Neuronal stem cell (in vitro differentiated cells): ENCODE measurements around the gene HPCAL1.

Experiments
- DNase-seq: peaks from one replicate; pipeline ENCODE4 v3.0.0-alpha.2; 2013; ENCODE audit warnings: low spot score
- H2AFZ ChIP-seq: one replicate; pipeline ENCODE4 v1.6.1; 2013; ENCODE audit warnings: mild to moderate bottlenecking, low read length, inconsistent platforms
- H2AK5ac ChIP-seq: 2 replicates; pipeline ENCODE4 v1.6.1; 2013; ENCODE audit warnings: low read depth, mild to moderate bottlenecking, inconsistent platforms, low read length, moderate library complexity, mixed read lengths
- H2BK120ac ChIP-seq: 2 replicates; pipeline ENCODE4 v1.6.1; 2013; ENCODE audit warnings: low read depth, mild to moderate bottlenecking, inconsistent platforms, low read length, moderate library complexity, mixed read lengths
- H2BK12ac ChIP-seq: one replicate; pipeline ENCODE4 v1.6.1; 2013; ENCODE audit warnings: low read length, inconsistent platforms
- H2BK15ac ChIP-seq: 2 replicates; pipeline ENCODE4 v1.6.1; 2013; ENCODE audit warnings: mild to moderate bottlenecking, low read length, inconsistent platforms, mixed read lengths
- H2BK5ac ChIP-seq: one replicate; pipeline ENCODE4 v1.6.1; 2013; ENCODE audit warnings: inconsistent platforms, mild to moderate bottlenecking, low read length, moderate library complexity
- H3K14ac ChIP-seq: one replicate; pipeline ENCODE4 v1.6.1; 2013; ENCODE audit warnings: low read length, inconsistent platforms
- H3K18ac ChIP-seq: 2 replicates; pipeline ENCODE4 v1.6.1; 2013; ENCODE audit warnings: low read length, inconsistent platforms
- H3K23ac ChIP-seq: 2 replicates; pipeline ENCODE4 v1.6.1; 2013; ENCODE audit warnings: low read depth, mild to moderate bottlenecking, mixed read lengths, low read length, inconsistent platforms; ENCODE audit not compliant: poor library complexity
- H3K27ac ChIP-seq: replicated peaks from 3 replicates; pipeline ENCODE4 v1.5.1; 2013; ENCODE audit warnings: low read length, inconsistent platforms
- H3K27me3 ChIP-seq, 3 experiments: 2 replicates each; pipeline ENCODE4 v1.6.1; 2013; ENCODE audit warnings: low read length in 3 of 3, mild to moderate bottlenecking in 2 of 3, inconsistent platforms in 1 of 3, low read depth in 1 of 3, mixed read lengths in 1 of 3, moderate library complexity in 1 of 3; ENCODE audit not compliant: control insufficient read depth in 3 of 3, insufficient read depth in 3 of 3
- H3K36me3 ChIP-seq, 2 donors: replicated peaks in 1 of 2; 2 replicates each; pipeline ENCODE4 v1.6.1; 2013; ENCODE audit warnings: low read length in 2 of 2; ENCODE audit not compliant: control insufficient read depth in 2 of 2, insufficient read depth in 2 of 2
- H3K4ac ChIP-seq: 2 replicates; pipeline ENCODE4 v1.6.1; 2013; ENCODE audit warnings: inconsistent platforms, mild to moderate bottlenecking, low read length, moderate library complexity
- H3K4me1 ChIP-seq, 2 donors: 1 replicate in 1 of 2; 2 replicates in 1 of 2; pipeline ENCODE4 v1.6.1; 2013; ENCODE audit warnings: low read length in 2 of 2, low read depth in 1 of 2; ENCODE audit not compliant: control insufficient read depth in 2 of 2, insufficient read depth in 1 of 2
- H3K4me2 ChIP-seq: one replicate; pipeline ENCODE4 v1.6.1; 2013; ENCODE audit warnings: mild to moderate bottlenecking, low read length, inconsistent platforms; ENCODE audit not compliant: insufficient read depth, poor library complexity, severe bottlenecking
- H3K4me3 ChIP-seq, 2 donors: 2 replicates each; pipeline ENCODE4 v1.5.1; 2013; ENCODE audit warnings: low read length in 2 of 2, mild to moderate bottlenecking in 2 of 2, inconsistent platforms in 1 of 2, moderate library complexity in 1 of 2
- H3K79me1 ChIP-seq: one replicate; pipeline ENCODE4 v1.6.1; 2013; ENCODE audit warnings: low read depth, mild to moderate bottlenecking, inconsistent platforms, low read length, moderate library complexity
- H3K9ac ChIP-seq: one replicate; pipeline ENCODE4 v1.6.1; 2013; ENCODE audit warnings: mild to moderate bottlenecking, low read depth, low read length, inconsistent platforms; ENCODE audit not compliant: poor library complexity
- H3K9me3 ChIP-seq, 2 donors: replicated peaks in 1 of 2; 2 replicates each; pipeline versions ENCODE3 to v1.6.1; 2013; ENCODE audit warnings: low read length in 2 of 2, mild to moderate bottlenecking in 2 of 2, inconsistent platforms in 1 of 2, low read depth in 1 of 2, mixed read lengths in 1 of 2, moderate library complexity in 1 of 2; ENCODE audit not compliant: control insufficient read depth in 2 of 2, insufficient read depth in 1 of 2
- H4K8ac ChIP-seq: one replicate; pipeline ENCODE4 v1.6.1; 2013; ENCODE audit warnings: low read depth, mild to moderate bottlenecking, inconsistent platforms, low read length, moderate library complexity
- H4K91ac ChIP-seq: one replicate; pipeline ENCODE4 v1.6.1; 2013; ENCODE audit warnings: low read length, low read depth, mild to moderate bottlenecking, inconsistent platforms; ENCODE audit not compliant: poor library complexity
- WGBS, 2 donors: extraction: QIAGEN DNeasy Blood & Tissue Kit; methylation state at CpG; one replicate each; pipeline ENCODE4 v1.1.7; 2013; ENCODE audit warnings: missing lambda C conversion rate in 2 of 2, mixed read lengths in 1 of 2; ENCODE audit not compliant: insufficient read length in 2 of 2, insufficient replicate concordance in 1 of 2; ENCODE audit errors: extremely low coverage in 2 of 2; 5-methylcytosine and 5-hydroxymethylcytosine counted together

Gene HPCAL1

GRCh38 chr2:10319892-10320574, 17.3 kb downstream of the HPCAL1 start:
- no peak for DNase-seq
- Histone ChIP-seq H3K79me1 (no peaks in the 10 kb centered on the region), H4K8ac (no peak overlapping the region), H2BK5ac (no peak overlapping the region), H3K4ac (no peak overlapping the region), H3K9ac (no peak overlapping the region), H2AFZ (no peak overlapping the region), H3K27ac (no peak overlapping the region), H3K4me1 (peaks cover 4 to 11% of the 10 kb centered on the region in 2 donors), H3K36me3 (no peaks in the 10 kb centered on the region), H2BK15ac (no peak overlapping the region), H3K9me3 (peaks cover 7 to 25% of the 10 kb centered on the region in 2 donors), H3K27me3 (no peaks in the 10 kb centered on the region), H3K14ac (no peak overlapping the region), H2BK120ac (no peak overlapping the region), H4K91ac (no peak overlapping the region), H3K18ac (no peak overlapping the region), H3K23ac (no peak overlapping the region), H3K4me2 (no peak overlapping the region), H3K4me3 (peak overlapping the region in 1 of 2 donors; percentile 31), H2BK12ac (no peak overlapping the region), H2AK5ac (no peak overlapping the region)
- WGBS, 2 donors, result no CpG with 5 or more reads among the region's 10 CpGs

GRCh38 chr2:10320575-10320931, 17.8 kb downstream of the HPCAL1 start:
- H3K18ac ChIP-seq, result no peak overlapping the region
- no peaks in the 10 kb centered on the region for H3K36me3 ChIP-seq
- no peak overlapping the region for H3K4me3 ChIP-seq
- no peak overlapping the region for H2AK5ac ChIP-seq
- H3K4ac ChIP-seq, result no peak overlapping the region
- H3K14ac ChIP-seq, result no peak overlapping the region
- no peaks in the 10 kb centered on the region for H3K27me3 ChIP-seq
- no peak overlapping the region for H4K8ac ChIP-seq
- H2AFZ ChIP-seq, result no peak overlapping the region
- H3K4me1 ChIP-seq, result peaks cover 5 to 11% of the 10 kb centered on the region in 2 donors
- DNase-seq, result no peak
- H2BK12ac ChIP-seq, result no peak overlapping the region
- no peak overlapping the region for H2BK5ac ChIP-seq
- H2BK120ac ChIP-seq, result no peak overlapping the region
- peaks cover 7 to 25% of the 10 kb centered on the region in 2 donors for H3K9me3 ChIP-seq
- H3K4me2 ChIP-seq, result no peak overlapping the region
- no peak overlapping the region for H3K9ac ChIP-seq
- H4K91ac ChIP-seq, result no peak overlapping the region
- H3K23ac ChIP-seq, result no peak overlapping the region
- no CpG with 5 or more reads among the region's 4 CpGs for WGBS, 2 donors
- no peak overlapping the region for H3K27ac ChIP-seq
- no peak overlapping the region for H2BK15ac ChIP-seq
- no peaks in the 10 kb centered on the region for H3K79me1 ChIP-seq

DNA sequence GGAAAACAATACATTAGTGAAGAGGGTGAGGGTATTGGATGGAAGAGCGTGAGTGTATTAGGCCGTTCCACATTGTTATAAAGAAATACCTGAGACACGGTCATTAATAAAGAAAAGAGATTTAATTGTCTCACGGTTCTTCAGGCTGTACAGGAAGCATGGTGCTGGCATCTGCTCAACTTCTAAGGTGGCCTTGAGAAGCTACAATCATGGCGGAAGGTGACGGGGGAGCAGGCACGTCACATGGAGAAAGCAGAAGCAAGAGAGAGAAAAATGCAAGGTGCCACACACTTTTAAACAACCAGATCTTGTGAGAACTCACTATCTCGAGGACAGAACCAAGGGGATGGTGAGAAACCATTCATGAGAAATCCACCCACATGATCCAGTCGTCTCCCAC, 18.2 kb downstream of the HPCAL1 start:
- no peak overlapping the region for H2BK15ac ChIP-seq
- H3K79me1 ChIP-seq, result no peaks in the 10 kb centered on the region
- H3K9ac ChIP-seq, result no peak overlapping the region
- peaks cover 7 to 25% of the 10 kb centered on the region in 2 donors for H3K9me3 ChIP-seq
- no peak for DNase-seq
- H2BK5ac ChIP-seq, result no peak overlapping the region
- no peak overlapping the region for H4K8ac ChIP-seq
- no peak overlapping the region for H2AFZ ChIP-seq
- H3K4me1 ChIP-seq, result peaks cover 5 to 11% of the 10 kb centered on the region in 2 donors
- H3K4me2 ChIP-seq, result no peak overlapping the region
- H3K14ac ChIP-seq, result no peak overlapping the region
- H2BK120ac ChIP-seq, result no peak overlapping the region
- no peak overlapping the region for H3K4me3 ChIP-seq
- no peak overlapping the region for H2AK5ac ChIP-seq
- no peak overlapping the region for H3K23ac ChIP-seq
- no peak overlapping the region for H4K91ac ChIP-seq
- H3K18ac ChIP-seq, result no peak overlapping the region
- H2BK12ac ChIP-seq, result no peak overlapping the region
- no peaks in the 10 kb centered on the region for H3K27me3 ChIP-seq
- H3K27ac ChIP-seq, result no peak overlapping the region
- no peaks in the 10 kb centered on the region for H3K36me3 ChIP-seq
- WGBS, 2 donors, result 100% methylated on average over 1 of the region's 9 CpGs; no CpG with 5 or more reads in 1 of the 2 donors
- no peak overlapping the region for H3K4ac ChIP-seq

- H3K9ac ChIP-seq, result no peak overlapping the region
- H2AFZ ChIP-seq, result no peak overlapping the region
- no peak overlapping the region for H3K14ac ChIP-seq
- no peak overlapping the region for H2BK15ac ChIP-seq
- peaks cover 7 to 11% of the 10 kb centered on the region in 2 donors for H3K4me1 ChIP-seq
- no CpG with 5 or more reads among the region's 6 CpGs for WGBS, 2 donors
- H3K18ac ChIP-seq, result no peak overlapping the region
- H3K4me3 ChIP-seq, result no peak overlapping the region
- H3K23ac ChIP-seq, result no peak overlapping the region
- peaks cover 7 to 25% of the 10 kb centered on the region in 2 donors for H3K9me3 ChIP-seq
- no peaks in the 10 kb centered on the region for H3K36me3 ChIP-seq
- DNase-seq, result no peak
- no peak overlapping the region for H2BK5ac ChIP-seq
- no peak overlapping the region for H3K4ac ChIP-seq
- no peaks in the 10 kb centered on the region for H3K79me1 ChIP-seq
- no peaks in the 10 kb centered on the region for H3K27me3 ChIP-seq
- no peak overlapping the region for H3K4me2 ChIP-seq
- H4K8ac ChIP-seq, result no peak overlapping the region
- H2AK5ac ChIP-seq, result no peak overlapping the region
- H3K27ac ChIP-seq, result no peak overlapping the region
- H4K91ac ChIP-seq, result no peak overlapping the region
- no peak overlapping the region for H2BK120ac ChIP-seq
- no peak overlapping the region for H2BK12ac ChIP-seq
These were observed 18.9 kb downstream of the HPCAL1 start for GRCh38 chr2:10321622-10322021.
